Fibroblast of lung (primary cell): Measurements from ENCODE around the gene SMARCAL1. TPM values are rescaled to one million over a fixed set of nuclear protein-coding genes. Genes with fewer than 3 reads are reported as not detected.

ENCODE experiments used
- DNase-seq, 2 donors: peaks; one replicate each; pipeline versions ENCODE4 v3.0.0 to v3.0.0-alpha.2; 2010; ENCODE audit warnings: low read depth in 2 of 2
- H2AFZ ChIP-seq: 2 replicates; pipeline ENCODE4 v1.5.1; 2012; ENCODE audit warnings: low read length, control low read depth, inconsistent platforms
- H3K27ac ChIP-seq: 2 replicates; pipeline ENCODE4 v1.5.1; 2011; ENCODE audit warnings: low read length, control low read depth; ENCODE audit not compliant: insufficient read depth
- H3K27me3 ChIP-seq: 2 replicates; pipeline ENCODE4 v1.5.1; 2011; ENCODE audit warnings: mild to moderate bottlenecking, low read length; ENCODE audit not compliant: control insufficient read depth, insufficient read depth
- H3K36me3 ChIP-seq: 2 replicates; pipeline ENCODE4 v1.5.1; 2011; ENCODE audit warnings: low read length; ENCODE audit not compliant: control insufficient read depth, insufficient read depth
- H3K4me1 ChIP-seq: 2 replicates; pipeline ENCODE4 v1.5.1; 2011; ENCODE audit warnings: low read length; ENCODE audit not compliant: control insufficient read depth, insufficient read depth; ENCODE audit errors: extremely low read depth
- H3K4me2 ChIP-seq: 2 replicates; pipeline ENCODE4 v1.5.1; 2011; ENCODE audit warnings: low read length, control low read depth; ENCODE audit not compliant: insufficient read depth; ENCODE audit errors: extremely low read depth
- H3K4me3 ChIP-seq, 4 experiments: fragments of 200-600 bp in 1 of 4; sonication (generic) in 1 of 4; replicated peaks in 1 of 4; 2 replicates each; pipeline ENCODE4 v1.5.1; 2011 to 2016; ENCODE audit warnings: low read length in 4 of 4, low read depth in 3 of 4, mild to moderate bottlenecking in 3 of 4, control low read depth in 2 of 4, inconsistent platforms in 1 of 4, mixed read lengths in 1 of 4; ENCODE audit not compliant: insufficient read depth in 1 of 4; ENCODE audit errors: control extremely low read depth in 1 of 4
- H3K79me2 ChIP-seq: 2 replicates; pipeline ENCODE4 v1.5.1; 2012; ENCODE audit warnings: mild to moderate bottlenecking, low read length, inconsistent platforms; ENCODE audit not compliant: control insufficient read depth, insufficient read depth
- H3K9ac ChIP-seq: 2 replicates; pipeline ENCODE4 v1.5.1; 2011; ENCODE audit warnings: mild to moderate bottlenecking, low read length, control low read depth; ENCODE audit not compliant: insufficient read depth
- H3K9me3 ChIP-seq: 2 replicates; pipeline ENCODE4 v1.5.1; 2012; ENCODE audit warnings: low read depth, low read length; ENCODE audit not compliant: control insufficient read depth, insufficient read depth
- H4K20me1 ChIP-seq: 2 replicates; pipeline ENCODE4 v1.5.1; 2011; ENCODE audit warnings: low read length; ENCODE audit not compliant: control insufficient read depth, insufficient read depth; ENCODE audit errors: extremely low read depth
- EZH2 ChIP-seq: IDR thresholded peaks from 2 replicates; pipeline ENCODE4 v1.5.1; 2012; ENCODE audit warnings: low read length, control low read depth, mild to moderate bottlenecking; ENCODE audit errors: missing control alignments
- polyA plus RNA-seq, 2 donors: library from polyadenylated mRNA; depleted of rRNA in 1 of 2; stranded (reverse) in 1 of 2; unstranded in 1 of 2; fragments of >200 nt; gene quantifications; 2 replicates each; pipeline ENCODE4 v1.2.1, GENCODE V29; 2011 to 2012; ENCODE audit warnings: missing spikeins in 1 of 2
- total RNA-seq: library from RNA; depleted of rRNA; stranded (reverse); fragments of >200 nt; gene quantifications from 2 replicates; pipeline ENCODE4 v1.2.1, GENCODE V29; 2014
- TF ChIP-seq, protein P1 (sequence below), 2 donors: IDR thresholded peaks in 1 of 2; conservative IDR thresholded peaks in 1 of 2; 1 replicate in 1 of 2; 2 replicates in 1 of 2; pipeline ENCODE4 v1.5.1; 2011 to 2012; ENCODE audit warnings: low read length in 2 of 2, control low read depth in 1 of 2, inconsistent platforms in 1 of 2, low read depth in 1 of 2, mild to moderate bottlenecking in 1 of 2

The SMARCAL1 gene
- total and polyA plus RNA-seq, 2 donors (not counting 1 experiment from before 2014, with no cell fraction given): 21.5 to 25.1 TPM

DNA sequence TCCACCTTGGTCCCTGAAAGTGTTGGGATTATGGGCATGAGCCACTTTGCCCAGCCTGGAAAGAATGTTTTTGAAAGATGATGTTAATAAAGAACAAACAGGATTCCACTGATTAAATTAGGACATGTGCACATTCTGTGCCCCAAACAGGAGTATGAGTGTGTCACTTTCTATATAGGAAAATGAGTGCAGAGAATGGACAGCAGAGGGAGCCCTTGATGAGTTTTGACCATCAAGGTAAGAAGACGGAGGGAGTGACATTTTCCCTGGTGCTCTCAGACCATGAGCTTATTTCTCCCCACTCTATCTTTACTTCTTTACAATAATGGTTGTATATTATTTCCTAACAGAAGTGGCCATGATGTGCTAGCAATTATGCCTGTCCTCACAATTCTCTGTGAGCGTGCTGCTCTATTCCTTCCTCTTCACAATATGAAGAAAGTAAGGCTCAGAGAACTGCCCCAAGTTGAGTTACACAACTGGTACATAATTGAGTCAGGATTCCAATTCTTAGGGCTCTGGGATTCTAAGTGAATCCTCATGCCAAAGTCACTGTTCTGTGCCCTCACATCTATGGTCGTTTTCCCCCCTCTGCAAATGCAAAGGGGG lies 107.0 kb downstream of the SMARCAL1 start:
- Histone ChIP-seq H3K27me3 (no peaks in the 10 kb centered on the region), H3K9ac (no peak overlapping the region), H3K36me3 (no peaks in the 10 kb centered on the region), H4K20me1 (no peaks in the 10 kb centered on the region), H3K4me3 (no peak overlapping the region), H3K27ac (no peak overlapping the region), H3K4me1 (peaks cover 3% of the 10 kb centered on the region), H3K79me2 (no peaks in the 10 kb centered on the region), H3K4me2 (no peak overlapping the region), H3K9me3 (no peaks in the 10 kb centered on the region), H2AFZ (no peak overlapping the region)
- peak; percentile 75 to 89 for DNase-seq
- TF ChIP-seq EZH2: no peak
- TF ChIP-seq, protein P1, sequence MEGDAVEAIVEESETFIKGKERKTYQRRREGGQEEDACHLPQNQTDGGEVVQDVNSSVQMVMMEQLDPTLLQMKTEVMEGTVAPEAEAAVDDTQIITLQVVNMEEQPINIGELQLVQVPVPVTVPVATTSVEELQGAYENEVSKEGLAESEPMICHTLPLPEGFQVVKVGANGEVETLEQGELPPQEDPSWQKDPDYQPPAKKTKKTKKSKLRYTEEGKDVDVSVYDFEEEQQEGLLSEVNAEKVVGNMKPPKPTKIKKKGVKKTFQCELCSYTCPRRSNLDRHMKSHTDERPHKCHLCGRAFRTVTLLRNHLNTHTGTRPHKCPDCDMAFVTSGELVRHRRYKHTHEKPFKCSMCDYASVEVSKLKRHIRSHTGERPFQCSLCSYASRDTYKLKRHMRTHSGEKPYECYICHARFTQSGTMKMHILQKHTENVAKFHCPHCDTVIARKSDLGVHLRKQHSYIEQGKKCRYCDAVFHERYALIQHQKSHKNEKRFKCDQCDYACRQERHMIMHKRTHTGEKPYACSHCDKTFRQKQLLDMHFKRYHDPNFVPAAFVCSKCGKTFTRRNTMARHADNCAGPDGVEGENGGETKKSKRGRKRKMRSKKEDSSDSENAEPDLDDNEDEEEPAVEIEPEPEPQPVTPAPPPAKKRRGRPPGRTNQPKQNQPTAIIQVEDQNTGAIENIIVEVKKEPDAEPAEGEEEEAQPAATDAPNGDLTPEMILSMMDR (conservative IDR thresholded peaks at IDR 0.05 in 1 of 2, IDR thresholded peaks at IDR 0.05 in 1 of 2; ENCODE audit: low read depth in 1 of 2, low read length in 2 of 2): peak; percentile 64 to 73

GRCh38 chr2:216520112-216520511 lies 107.8 kb downstream of the SMARCAL1 start:
- Histone ChIP-seq H3K79me2 (no peaks in the 10 kb centered on the region), H3K9me3 (no peaks in the 10 kb centered on the region), H3K4me1 (peaks cover 3% of the 10 kb centered on the region), H3K4me3 (no peak overlapping the region), H3K4me2 (no peak overlapping the region), H3K27ac (no peak overlapping the region), H3K36me3 (no peaks in the 10 kb centered on the region), H3K9ac (no peak overlapping the region), H2AFZ (no peak overlapping the region), H4K20me1 (no peaks in the 10 kb centered on the region), H3K27me3 (no peaks in the 10 kb centered on the region)
- TF ChIP-seq, protein P1 (conservative IDR thresholded peaks at IDR 0.05 in 1 of 2, IDR thresholded peaks at IDR 0.05 in 1 of 2; ENCODE audit: low read depth in 1 of 2, low read length in 2 of 2): peak in 1 of 2 donors; percentile 3
- TF ChIP-seq EZH2: no peak
- DNase-seq: peak in 1 of 2 donors; percentile 81

- DNase-seq: no peak
- no peaks in the 10 kb centered on the region for H4K20me1 ChIP-seq
- no peak overlapping the region for H2AFZ ChIP-seq
- no peak for TF ChIP-seq EZH2
- TF ChIP-seq, protein P1 (conservative IDR thresholded peaks at IDR 0.05 in 1 of 2, IDR thresholded peaks at IDR 0.05 in 1 of 2; ENCODE audit: low read depth in 1 of 2, low read length in 2 of 2): no peak
- H3K27ac ChIP-seq: no peak overlapping the region
- H3K9me3 ChIP-seq: no peaks in the 10 kb centered on the region
- H3K27me3 ChIP-seq: no peaks in the 10 kb centered on the region
- peaks cover 3% of the 10 kb centered on the region for H3K4me1 ChIP-seq
- H3K36me3 ChIP-seq: no peaks in the 10 kb centered on the region
- H3K4me2 ChIP-seq: no peak overlapping the region
- H3K79me2 ChIP-seq: no peaks in the 10 kb centered on the region
- H3K9ac ChIP-seq: no peak overlapping the region
- no peak overlapping the region for H3K4me3 ChIP-seq
Measured at GRCh38 chr2:216522892-216523502, 110.7 kb downstream of the SMARCAL1 start.
